ENCODE results near the gene BRDT.

GRCh38 chr1:91948097-91948496, 1.1 kb upstream of the BRDT start:
- no peak for TF ChIP-seq CTCF (IDR thresholded peaks at IDR 0.05)
- no peak for TF ChIP-seq POLR2A (IDR thresholded peaks at IDR 0.05)
